HepG2 (cell line): ENCODE measurements around the gene HOMEZ. TPM values are rescaled to one million over a fixed set of nuclear protein-coding genes. Genes with fewer than 3 reads are reported as not detected.

Source experiments
- AHDC1 ChIP-seq: sonication (generic); formaldehyde crosslinking; IDR thresholded peaks from 2 replicates; pipeline ENCODE4 v1.5.1; 2020; ENCODE audit warnings: mild to moderate bottlenecking, missing genetic modification reagents, borderline replicate concordance
- CENPX ChIP-seq: sonication (generic); formaldehyde crosslinking; IDR thresholded peaks from 2 replicates; pipeline ENCODE4 v1.9.0; 2021; ENCODE audit warnings: mild to moderate bottlenecking, missing genetic modification reagents, moderate library complexity
- DBP ChIP-seq: sonication (generic); formaldehyde crosslinking; IDR thresholded peaks from 2 replicates; pipeline ENCODE4 v1.4.0; 2020; ENCODE audit warnings: missing genetic modification reagents; ENCODE audit errors: not compliant biosample characterization
- KLF12 ChIP-seq: sonication (generic); formaldehyde crosslinking; IDR thresholded peaks from 2 replicates; pipeline ENCODE4 v1.4.0; 2020; ENCODE audit warnings: missing genetic modification reagents, borderline replicate concordance
- MXD3 ChIP-seq: IDR thresholded peaks from 2 replicates; pipeline ENCODE4 v1.6.1; 2016; ENCODE audit warnings: mild to moderate bottlenecking, missing biosample characterization, missing genetic modification reagents
- NONO ChIP-seq, 2 experiments: fragments of 450-650 bp in 1 of 2; sonication (generic) in 1 of 2; formaldehyde crosslinking in 1 of 2; IDR thresholded peaks in 1 of 2; conservative IDR thresholded peaks in 1 of 2; 2 replicates each; pipeline versions ENCODE4 v1.6.1 to v1.8.0; 2017 to 2022; ENCODE audit warnings: mild to moderate bottlenecking in 1 of 2, missing genetic modification reagents in 1 of 2, moderate library complexity in 1 of 2
- REST ChIP-seq, 2 experiments: IDR thresholded peaks; 2 replicates each; pipeline ENCODE4 v1.6.1; 2011 to 2012; ENCODE audit warnings: low read length in 2 of 2, borderline replicate concordance in 1 of 2, low read depth in 1 of 2, mild to moderate bottlenecking in 1 of 2, moderate library complexity in 1 of 2
- SP1 ChIP-seq, 2 experiments: fragments of 450-650 bp in 1 of 2; sonication (generic) in 1 of 2; formaldehyde crosslinking in 1 of 2; IDR thresholded peaks; 2 replicates each; pipeline versions ENCODE4 v1.4.0 to v1.6.1; 2016 to 2020; ENCODE audit warnings: missing genetic modification reagents in 1 of 2
- TFDP1 ChIP-seq: IDR thresholded peaks from 2 replicates; pipeline ENCODE4 v1.6.1; 2016; ENCODE audit warnings: missing compliant biosample characterization, missing genetic modification reagents, borderline replicate concordance
- U2AF2 ChIP-seq: fragments of 200-400 bp; formaldehyde crosslinking; IDR thresholded peaks from 2 replicates; pipeline ENCODE4 v1.6.1; 2017; ENCODE audit warnings: low read depth, mild to moderate bottlenecking, low read length
- ZFP82 ChIP-seq: sonication (generic); formaldehyde crosslinking; IDR thresholded peaks from 2 replicates; pipeline ENCODE4 v1.5.1; 2020; ENCODE audit warnings: mild to moderate bottlenecking, missing genetic modification reagents, borderline replicate concordance
- ZNF616 ChIP-seq: sonication (generic); formaldehyde crosslinking; IDR thresholded peaks from 2 replicates; pipeline ENCODE4 v1.5.0; 2020; ENCODE audit warnings: low read depth, mild to moderate bottlenecking, missing genetic modification reagents
- ZNF775 ChIP-seq: sonication (generic); formaldehyde crosslinking; IDR thresholded peaks from 2 replicates; pipeline ENCODE4 v1.4.0; 2020; ENCODE audit warnings: missing genetic modification reagents, mild to moderate bottlenecking, moderate library complexity, borderline replicate concordance
- polyA plus RNA-seq, 8 experiments: library from polyadenylated mRNA; depleted of rRNA in 3 of 8; stranded (reverse) in 7 of 8; unstranded in 1 of 8; fragments of >200 nt; fragmentation: Illumina TruSeq in 4 of 8; extraction: Trizol in 4 of 8; gene quantifications; 2 replicates each; pipeline versions ENCODE4 v1.2.1 to v1.2.3, GENCODE V29; 2011 to 2016; ENCODE audit warnings: low read depth in 4 of 8, missing spikeins in 1 of 8, mixed read lengths in 1 of 8; ENCODE audit not compliant: insufficient read depth in 1 of 8
- total RNA-seq, 5 experiments: library from RNA; depleted of rRNA; stranded (reverse); fragments of >200 nt; fragmentation: Illumina TruSeq; extraction: Trizol; gene quantifications; 2 replicates each; pipeline ENCODE4 v1.2.3, GENCODE V29; 2016; ENCODE audit warnings: low read depth in 1 of 5

Gene HOMEZ
- total and polyA plus RNA-seq, 2 of the 13 experiments (the other 11 are each of a cell fraction or from before 2014, with no cell fraction given), result 14.5 to 31.8 TPM

- TF ChIP-seq REST (IDR thresholded peaks at IDR 0.05; ENCODE audit: borderline replicate concordance in 1 of 2, low read depth in 1 of 2, low read length in 2 of 2) (no peak; a peak in 2 of 4 replicates), DBP (CRISPR knock-in tag) (no peak), ZFP82 (CRISPR knock-in tag) (no peak), SP1 (IDR thresholded peaks at IDR 0.05) (peak; percentile 92), SP1 (CRISPR knock-in tag; IDR thresholded peaks at IDR 0.05) (peak; percentile 99), KLF12 (peak; percentile 92), U2AF2 (no peak), AHDC1 (CRISPR knock-in tag) (no peak), MXD3 (CRISPR knock-in tag) (peak; percentile 90), NONO (IDR thresholded peaks at IDR 0.05) (no peak), NONO (CRISPR knock-in tag; conservative IDR thresholded peaks at IDR 0.05) (peak; percentile 98), ZNF775 (peak; percentile 94; the same call in 1 of the 2 replicates), ZNF616 (peak; percentile 65; the same call in 1 of the 2 replicates), CENPX (CRISPR knock-in tag) (no peak), TFDP1 (CRISPR knock-in tag) (peak; percentile 77; the same call in 1 of the 2 replicates)
Measured at GRCh38 chr14:23286020-23286901, at the start of gene HOMEZ (continued).
